ENCODE measurements around the gene ESPN.

- TF ChIP-seq, protein P1, sequence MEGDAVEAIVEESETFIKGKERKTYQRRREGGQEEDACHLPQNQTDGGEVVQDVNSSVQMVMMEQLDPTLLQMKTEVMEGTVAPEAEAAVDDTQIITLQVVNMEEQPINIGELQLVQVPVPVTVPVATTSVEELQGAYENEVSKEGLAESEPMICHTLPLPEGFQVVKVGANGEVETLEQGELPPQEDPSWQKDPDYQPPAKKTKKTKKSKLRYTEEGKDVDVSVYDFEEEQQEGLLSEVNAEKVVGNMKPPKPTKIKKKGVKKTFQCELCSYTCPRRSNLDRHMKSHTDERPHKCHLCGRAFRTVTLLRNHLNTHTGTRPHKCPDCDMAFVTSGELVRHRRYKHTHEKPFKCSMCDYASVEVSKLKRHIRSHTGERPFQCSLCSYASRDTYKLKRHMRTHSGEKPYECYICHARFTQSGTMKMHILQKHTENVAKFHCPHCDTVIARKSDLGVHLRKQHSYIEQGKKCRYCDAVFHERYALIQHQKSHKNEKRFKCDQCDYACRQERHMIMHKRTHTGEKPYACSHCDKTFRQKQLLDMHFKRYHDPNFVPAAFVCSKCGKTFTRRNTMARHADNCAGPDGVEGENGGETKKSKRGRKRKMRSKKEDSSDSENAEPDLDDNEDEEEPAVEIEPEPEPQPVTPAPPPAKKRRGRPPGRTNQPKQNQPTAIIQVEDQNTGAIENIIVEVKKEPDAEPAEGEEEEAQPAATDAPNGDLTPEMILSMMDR (conservative IDR thresholded peaks at IDR 0.05; ENCODE audit: low read length), result no peak
- no peak for TF ChIP-seq EZH2phosphoT487 (IDR thresholded peaks at IDR 0.05; ENCODE audit: borderline replicate concordance, low read depth, low read length)
Measured at GRCh38 chr1:6489383-6489765, 64.8 kb downstream of the ESPN start.

Measured in OCI-LY7 (cell line).